Endodermal cell (in vitro differentiated cells): Measurements from ENCODE around the gene MORN1. TPM values are rescaled to one million over a fixed set of nuclear protein-coding genes. Genes with fewer than 3 reads are reported as not detected.

Experiments
- DNase-seq: peaks from one replicate; pipeline ENCODE4 v3.0.0-alpha.2; 2017
- H3K27ac ChIP-seq: 2 replicates; pipeline ENCODE4 v1.5.1; 2013; ENCODE audit warnings: mild to moderate bottlenecking, low read depth, low read length, moderate library complexity
- H3K27me3 ChIP-seq: 2 replicates; pipeline ENCODE4 v1.6.1; 2013; ENCODE audit warnings: mild to moderate bottlenecking, low read length, moderate library complexity; ENCODE audit not compliant: insufficient read depth, control insufficient read depth, poor library complexity, severe bottlenecking
- H3K36me3 ChIP-seq: 2 replicates; pipeline ENCODE4 v1.7.0; 2013; ENCODE audit warnings: mild to moderate bottlenecking, low read length, moderate library complexity; ENCODE audit not compliant: control insufficient read depth, insufficient read depth
- H3K4me1 ChIP-seq: one replicate; pipeline ENCODE4 v1.7.0; 2013; ENCODE audit warnings: low read length; ENCODE audit not compliant: control insufficient read depth, insufficient read depth
- H3K4me3 ChIP-seq: 2 replicates; pipeline ENCODE4 v1.5.1; 2013; ENCODE audit warnings: mild to moderate bottlenecking, low read length, moderate library complexity
- H3K9ac ChIP-seq: 2 replicates; pipeline ENCODE4 v1.6.1; 2013; ENCODE audit warnings: mild to moderate bottlenecking, low read length, moderate library complexity; ENCODE audit not compliant: poor library complexity, severe bottlenecking; ENCODE audit errors: extremely low read depth
- H3K9me3 ChIP-seq: 2 replicates; pipeline ENCODE4 v1.6.1; 2013; ENCODE audit warnings: mild to moderate bottlenecking, low read length, moderate library complexity; ENCODE audit not compliant: control insufficient read depth
- H3K27ac Mint-ChIP-seq: 2 replicates; pipeline ENCODE4 v1.8.0; 2020; ENCODE audit warnings: mixed read lengths
- H3K27me3 Mint-ChIP-seq: 2 replicates; pipeline ENCODE4 v1.8.0; 2021; ENCODE audit warnings: mild to moderate bottlenecking, mixed read lengths; ENCODE audit not compliant: insufficient read depth
- H3K36me3 Mint-ChIP-seq: 2 replicates; pipeline ENCODE4 v1.8.0; 2020; ENCODE audit warnings: low read depth, mixed read lengths
- H3K4me1 Mint-ChIP-seq: 2 replicates; pipeline ENCODE4 v1.8.0; 2020; ENCODE audit warnings: mixed read lengths
- H3K4me3 Mint-ChIP-seq: 2 replicates; pipeline ENCODE4 v1.8.0; 2020; ENCODE audit warnings: mild to moderate bottlenecking, moderate library complexity, mixed read lengths
- H3K9me3 Mint-ChIP-seq: 2 replicates; pipeline ENCODE4 v1.8.0; 2020; ENCODE audit warnings: mild to moderate bottlenecking, mixed read lengths
- WGBS, 2 experiments: methylation state at CpG; one replicate each; pipeline versions ENCODE4 v1.1.5 to v1.1.7; 2013; ENCODE audit warnings: missing lambda C conversion rate in 2 of 2, mixed read lengths in 1 of 2; ENCODE audit not compliant: insufficient coverage in 1 of 2, insufficient read length in 1 of 2; 5-methylcytosine and 5-hydroxymethylcytosine counted together
- total RNA-seq, 2 donors: library from RNA; stranded (reverse); fragmentation: NEBNext Ultra II Directional in 1 of 2; extraction: Animal tissue kit (Norgen Biotek cat#: 25700) in 1 of 2; gene quantifications; 2 replicates in 1 of 2; 3 replicates in 1 of 2; pipeline ENCODE4 v1.2.1, GENCODE V29; 2021
- TF ChIP-seq, protein P1 (sequence below): fragments of 200-600 bp; sonication (generic); conservative IDR thresholded peaks from 2 replicates; pipeline ENCODE4 v1.5.0; 2021; ENCODE audit warnings: antibody characterized with exemption, mild to moderate bottlenecking

Gene MORN1
- total RNA-seq, 2 donors from 2014 or later, result 21.3 to 24.9 TPM

GRCh38 chr1:2300004-2300771 lies 91.2 kb downstream of the MORN1 start:
- H3K27ac Mint-ChIP-seq, result no peak overlapping the region
- H3K4me3 ChIP-seq, result no peak overlapping the region
- H3K9ac ChIP-seq, result no peak overlapping the region
- no peak for DNase-seq
- H3K27me3 ChIP-seq, result no peaks in the 10 kb centered on the region
- H3K27ac ChIP-seq, result peak overlapping the region; percentile 60
- no peaks in the 10 kb centered on the region for H3K4me1 Mint-ChIP-seq
- 89 to 91% methylated on average over 23 to 32 of the region's 32 CpGs for WGBS, 2 experiments
- H3K36me3 Mint-ChIP-seq, result peaks cover 28% of the 10 kb centered on the region
- H3K4me1 ChIP-seq, result no peaks in the 10 kb centered on the region
- peaks cover 15% of the 10 kb centered on the region for H3K36me3 ChIP-seq
- no peak overlapping the region for H3K4me3 Mint-ChIP-seq
- H3K9me3 Mint-ChIP-seq, result no peaks in the 10 kb centered on the region
- no peaks in the 10 kb centered on the region for H3K27me3 Mint-ChIP-seq
- TF ChIP-seq, protein P1, sequence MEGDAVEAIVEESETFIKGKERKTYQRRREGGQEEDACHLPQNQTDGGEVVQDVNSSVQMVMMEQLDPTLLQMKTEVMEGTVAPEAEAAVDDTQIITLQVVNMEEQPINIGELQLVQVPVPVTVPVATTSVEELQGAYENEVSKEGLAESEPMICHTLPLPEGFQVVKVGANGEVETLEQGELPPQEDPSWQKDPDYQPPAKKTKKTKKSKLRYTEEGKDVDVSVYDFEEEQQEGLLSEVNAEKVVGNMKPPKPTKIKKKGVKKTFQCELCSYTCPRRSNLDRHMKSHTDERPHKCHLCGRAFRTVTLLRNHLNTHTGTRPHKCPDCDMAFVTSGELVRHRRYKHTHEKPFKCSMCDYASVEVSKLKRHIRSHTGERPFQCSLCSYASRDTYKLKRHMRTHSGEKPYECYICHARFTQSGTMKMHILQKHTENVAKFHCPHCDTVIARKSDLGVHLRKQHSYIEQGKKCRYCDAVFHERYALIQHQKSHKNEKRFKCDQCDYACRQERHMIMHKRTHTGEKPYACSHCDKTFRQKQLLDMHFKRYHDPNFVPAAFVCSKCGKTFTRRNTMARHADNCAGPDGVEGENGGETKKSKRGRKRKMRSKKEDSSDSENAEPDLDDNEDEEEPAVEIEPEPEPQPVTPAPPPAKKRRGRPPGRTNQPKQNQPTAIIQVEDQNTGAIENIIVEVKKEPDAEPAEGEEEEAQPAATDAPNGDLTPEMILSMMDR, result no peak
- H3K9me3 ChIP-seq, result no peaks in the 10 kb centered on the region

DNA sequence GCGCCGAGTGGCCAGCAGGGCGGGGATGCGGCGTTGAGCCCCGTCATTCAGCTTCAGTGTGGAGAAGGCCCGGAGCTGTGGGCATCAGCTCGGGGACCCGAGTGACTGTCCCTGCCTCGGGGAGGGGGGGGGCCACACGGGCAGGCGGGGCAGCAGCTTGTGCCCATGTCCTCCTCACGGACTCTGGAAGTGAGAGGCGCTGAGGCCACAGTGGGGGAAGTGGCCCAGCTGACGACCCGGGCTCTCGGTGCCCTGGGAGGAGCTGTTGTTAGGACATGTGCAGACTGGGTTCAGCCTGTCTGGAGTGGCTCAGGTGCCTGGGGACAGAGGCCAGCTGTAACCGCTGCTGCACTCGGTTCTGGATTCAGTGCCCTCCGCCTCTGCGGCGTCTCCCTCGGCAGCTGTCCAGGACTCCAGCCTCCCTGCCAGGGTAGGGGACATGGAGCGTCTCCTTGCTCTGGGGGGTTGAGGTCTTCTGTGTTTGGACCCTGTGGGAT lies 92.2 kb downstream of the MORN1 start:
- TF ChIP-seq, protein P1, result no peak
- Mint-ChIP-seq H3K4me1 (no peaks in the 10 kb centered on the region), H3K27me3 (no peaks in the 10 kb centered on the region), H3K27ac (peak overlapping the region; percentile 68), H3K4me3 (no peak overlapping the region), H3K36me3 (peaks cover 21% of the 10 kb centered on the region), H3K9me3 (no peaks in the 10 kb centered on the region)
- 94 to 95% methylated on average over 18 to 24 of the region's 24 CpGs for WGBS, 2 experiments
- H3K36me3 ChIP-seq, result peaks cover 7% of the 10 kb centered on the region
- H3K9ac ChIP-seq, result no peak overlapping the region
- H3K4me1 ChIP-seq, result no peaks in the 10 kb centered on the region
- no peak overlapping the region for H3K4me3 ChIP-seq
- peak overlapping the region; percentile 63 for H3K27ac ChIP-seq
- H3K9me3 ChIP-seq, result no peaks in the 10 kb centered on the region
- DNase-seq, result no peak
- H3K27me3 ChIP-seq, result no peaks in the 10 kb centered on the region

DNA sequence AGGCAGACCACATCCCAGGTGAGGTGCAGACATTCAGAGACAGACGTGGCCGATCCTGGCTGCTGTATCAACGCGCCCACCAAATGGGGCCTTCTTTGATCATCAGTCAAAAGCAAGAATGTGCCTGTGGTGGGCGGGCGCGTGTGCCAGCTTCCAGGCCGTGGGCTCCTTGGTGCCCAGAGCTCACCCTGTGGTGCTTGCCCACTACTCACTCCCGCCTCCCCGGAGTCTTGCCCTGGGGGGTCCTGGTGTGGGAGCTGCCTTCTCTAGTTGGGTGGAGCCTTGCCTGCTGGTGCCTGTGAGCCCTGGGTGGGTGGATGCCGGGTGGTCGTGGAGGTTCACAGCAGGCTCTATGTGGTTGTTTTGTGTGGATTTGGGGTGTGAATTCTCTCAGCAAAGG lies 92.7 kb downstream of the MORN1 start:
- H3K27ac Mint-ChIP-seq, result peak overlapping the region; percentile 68

More for the DNA sequence above, 92.7 kb downstream of the MORN1 start:
- H3K4me3 Mint-ChIP-seq, result no peak overlapping the region
- no peaks in the 10 kb centered on the region for H3K27me3 Mint-ChIP-seq
- H3K36me3 ChIP-seq, result peaks cover 7% of the 10 kb centered on the region
- H3K4me1 ChIP-seq, result no peaks in the 10 kb centered on the region
- no peaks in the 10 kb centered on the region for H3K9me3 Mint-ChIP-seq
- no peaks in the 10 kb centered on the region for H3K4me1 Mint-ChIP-seq
- no peak overlapping the region for H3K9ac ChIP-seq
- no peak overlapping the region for H3K27ac ChIP-seq
- no peaks in the 10 kb centered on the region for H3K9me3 ChIP-seq
- WGBS, 2 experiments, result 93 to 98% methylated on average over 7 to 12 of the region's 12 CpGs
- TF ChIP-seq, protein P1, result no peak
- no peak overlapping the region for H3K4me3 ChIP-seq
- no peaks in the 10 kb centered on the region for H3K27me3 ChIP-seq
- no peak for DNase-seq
- peaks cover 24% of the 10 kb centered on the region for H3K36me3 Mint-ChIP-seq
